AG04449 (cell line): ENCODE results near the gene PTH2.

ENCODE experiments used
- CTCF ChIA-PET: fragments of 350-600 bp; formaldehyde crosslinking; extraction: SDS; loops from one replicate; lab custom pipeline; 2021; ENCODE audit warnings: antibody characterized with exemption; lab: Yijun Ruan, JAX
- POLR2A ChIA-PET: fragments of 400-600, 350-600 bp; formaldehyde crosslinking; extraction: SDS; loops from one replicate; lab custom pipeline; 2020; ENCODE audit warnings: antibody characterized with exemption, inconsistent platforms; lab: Yijun Ruan, JAX
- DNase-seq: peaks from one replicate; pipeline ENCODE4 v3.0.0-alpha.2; 2010; ENCODE audit warnings: low read depth, low spot score
- H3K4me3 ChIP-seq: 2 replicates; pipeline ENCODE4 v1.5.1; 2011; ENCODE audit warnings: low read depth, mild to moderate bottlenecking, control low read depth, low read length
- CTCF ChIP-seq: IDR thresholded peaks from one replicate; pipeline ENCODE4 v1.5.1; 2011; ENCODE audit warnings: mild to moderate bottlenecking, moderate library complexity, low read length, control low read depth, inconsistent platforms; ENCODE audit not compliant: insufficient read depth; ENCODE audit errors: missing control alignments

PTH2 gene

GRCh38 chr19:49458567-49458903 lies 35.3 kb upstream of the PTH2 start:
- no peak for TF ChIP-seq CTCF
- no peak for DNase-seq
- ChIA-PET POLR2A (no interaction called here), CTCF (interaction anchor here (1.4 to 1.5 kb wide), 2 partner anchors 15 to 18 kb away, joined by 4 to 9 read pairs; partner anchors contain the start of gene FLT3LG)
- H3K4me3 ChIP-seq: no peak overlapping the region

- DNase-seq: no peak
- POLR2A ChIA-PET: interaction anchor here (1.0 kb wide), 1 partner anchor 71 kb away, joined by 3 read pairs; the partner anchor contains the start of gene RCN3
- H3K4me3 ChIP-seq: no peak overlapping the region
- CTCF ChIA-PET: interaction anchor here (1.3 to 6.2 kb wide), 2 partner anchors 9 to 17 kb away, joined by 4 to 40 read pairs; partner anchors contain the start of gene FLT3LG
- no peak for TF ChIP-seq CTCF
These were observed 33.1 kb upstream of the PTH2 start for GRCh38 chr19:49456326-49456725.

GRCh38 chr19:49455773-49456172 lies 32.5 kb upstream of the PTH2 start:
- CTCF ChIA-PET: interaction anchor here (1.3 to 6.2 kb wide), 2 partner anchors 9 to 17 kb away, joined by 4 to 40 read pairs; partner anchors contain the start of gene FLT3LG
- POLR2A ChIA-PET: interaction anchor here (1.0 kb wide), 1 partner anchor 72 kb away, joined by 3 read pairs; the partner anchor contains the start of gene RCN3
- H3K4me3 ChIP-seq: no peak overlapping the region
- no peak for DNase-seq
- no peak for TF ChIP-seq CTCF

GRCh38 chr19:49453757-49454240 lies 30.6 kb upstream of the PTH2 start:
- ChIA-PET CTCF (interaction anchor here (0.7 to 6.2 kb wide), 6 partner anchors 11 to 228 kb away, joined by 3 to 40 read pairs (median 4); partner anchors contain the start of gene FLT3LG), POLR2A (interaction anchor here (1.0 kb wide), 1 partner anchor 127 kb away, joined by 5 read pairs; the partner anchor contains the start of genes NOSIP and PRRG2)
- no peak for DNase-seq
- no peak for TF ChIP-seq CTCF
- H3K4me3 ChIP-seq: peak overlapping the region; percentile 72

GRCh38 chr19:49453013-49453756 lies 29.9 kb upstream of the PTH2 start, which contains the start of gene ALDH16A1:
TSS of gene ALDH16A1 (plus strand) at chr19:49453225. CDS start at chr19:49453332, 107 bp downstream.
- POLR2A ChIA-PET: interaction anchor here (1.0 kb wide), 1 partner anchor 128 kb away, joined by 5 read pairs; the partner anchor contains the start of genes NOSIP and PRRG2
- peak within 1 kb of the TSS; percentile 72 for H3K4me3 ChIP-seq
- CTCF ChIA-PET: interaction anchor here (0.8 to 6.2 kb wide), 7 partner anchors 10 to 227 kb away, joined by 3 to 40 read pairs (median 3); partner anchors contain the start of gene FLT3LG
- TF ChIP-seq CTCF: no peak
- peak; percentile 85 for DNase-seq
